Caco-2 (cell line): ENCODE data around the gene SLC2A4RG. TPM values are rescaled to one million over a fixed set of nuclear protein-coding genes. Genes with fewer than 3 reads are reported as not detected.

Experiments
- BruUV-seq: library from RNA; stranded (reverse); fragments of 400-500 nt; replicated peaks from 2 replicates; lab custom pipeline; 2021; lab: Mats Ljungman, UMichigan
- CTCF ChIA-PET: fragments of 300-600 bp; sonication (Branson Sonifier 250); formaldehyde crosslinking; loops from one replicate; lab custom pipeline; 2022; ENCODE audit warnings: antibody characterized with exemption; lab: Charles Lee
- POLR2A ChIA-PET: fragments of 300-600 bp; sonication (Branson Sonifier 250); formaldehyde crosslinking; loops from one replicate; lab custom pipeline; 2022; ENCODE audit warnings: antibody characterized with exemption; lab: Charles Lee
- DNase-seq, 2 experiments: peaks; one replicate each; pipeline versions ENCODE4 v3.0.0 to v3.0.0-alpha.2; 2020 to 2022
- H3K27me3 ChIP-seq: replicated peaks from 2 replicates; pipeline ENCODE4 v1.6.0; 2011; ENCODE audit warnings: low read length; ENCODE audit not compliant: control insufficient read depth, insufficient read depth
- H3K36me3 ChIP-seq: 2 replicates; pipeline ENCODE4 v1.5.1; 2011; ENCODE audit warnings: low read length; ENCODE audit not compliant: control insufficient read depth, insufficient read depth
- H3K4me1 ChIP-seq: fragments of 250-450 bp; sonication (Bioruptor Pico); 2 replicates; pipeline ENCODE4 v1.5.1; 2020; ENCODE audit warnings: mild to moderate bottlenecking
- H3K4me3 ChIP-seq: 2 replicates; pipeline ENCODE4 v1.5.1; 2011; ENCODE audit warnings: low read depth, mild to moderate bottlenecking, control low read depth, low read length
- H3K9me3 ChIP-seq: fragments of 250-450 bp; sonication (Bioruptor Pico); 2 replicates; pipeline ENCODE4 v1.5.1; 2020; ENCODE audit warnings: mild to moderate bottlenecking, moderate library complexity
- H3K27ac Mint-ChIP-seq: one replicate; pipeline ENCODE4 v1.8.0; 2022; ENCODE audit warnings: mixed read lengths; ENCODE audit not compliant: unreplicated experiment
- H3K27me3 Mint-ChIP-seq: one replicate; pipeline ENCODE4 v1.8.0; 2022; ENCODE audit warnings: mixed read lengths; ENCODE audit not compliant: insufficient read depth, unreplicated experiment
- H3K36me3 Mint-ChIP-seq: one replicate; pipeline ENCODE4 v1.8.0; 2022; ENCODE audit warnings: mild to moderate bottlenecking, mixed read lengths; ENCODE audit not compliant: insufficient read depth, unreplicated experiment
- H3K4me1 Mint-ChIP-seq: one replicate; pipeline ENCODE4 v1.8.0; 2022; ENCODE audit warnings: low read depth, mixed read lengths; ENCODE audit not compliant: unreplicated experiment
- H3K4me3 Mint-ChIP-seq: one replicate; pipeline ENCODE4 v1.8.0; 2022; ENCODE audit warnings: mild to moderate bottlenecking, moderate library complexity, mixed read lengths; ENCODE audit not compliant: unreplicated experiment
- H3K9me3 Mint-ChIP-seq: one replicate; pipeline ENCODE4 v1.8.0; 2022; ENCODE audit warnings: mixed read lengths; ENCODE audit not compliant: unreplicated experiment
- CTCF ChIP-seq, 2 experiments: fragments of 200-600 bp in 1 of 2; IDR thresholded peaks; 1 replicate in 1 of 2; 2 replicates in 1 of 2; pipeline versions ENCODE4 v1.5.1 to v1.8.0; 2011 to 2022; ENCODE audit warnings: antibody characterized with exemption in 1 of 2, control low read depth in 1 of 2, inconsistent platforms in 1 of 2, low read depth in 1 of 2, low read length in 1 of 2, mild to moderate bottlenecking in 1 of 2, moderate library complexity in 1 of 2; ENCODE audit not compliant: insufficient read depth in 1 of 2, severe bottlenecking in 1 of 2, unreplicated experiment in 1 of 2
- intact Hi-C: fragments of 100-400 bp; cut with micrococcal nuclease; formaldehyde crosslinking; loops from one replicate; pipeline ENCODE4 v1.10.0; 2022; ENCODE audit not compliant: unreplicated experiment
- total RNA-seq: library from RNA; stranded (reverse); gene quantifications from 2 replicates; pipeline ENCODE4 v1.2.3, GENCODE V29; 2022

SLC2A4RG gene
- total RNA-seq, 1 experiment from 2014 or later = 234 TPM

- Histone ChIP-seq H3K4me1 (no peaks in the 10 kb centered on the region), H3K4me3 (no peak overlapping the region), H3K27me3 (no peaks in the 10 kb centered on the region), H3K9me3 (no peaks in the 10 kb centered on the region), H3K36me3 (no peaks in the 10 kb centered on the region)
- POLR2A ChIA-PET = no interaction called here
- H3K4me1 Mint-ChIP-seq = no peaks in the 10 kb centered on the region
- no peak overlapping the region for H3K4me3 Mint-ChIP-seq
- intact Hi-C loops = loop anchor here (10.0 kb wide), 1 partner anchor 185 kb away; the partner anchor contains the start of gene SAMD10
- CTCF ChIA-PET = interaction anchor here (0.6 kb wide), 1 partner anchor 8 kb away, joined by 4 read pairs; no protein-coding TSS in a partner anchor
- H3K27me3 Mint-ChIP-seq = no peaks in the 10 kb centered on the region
- H3K36me3 Mint-ChIP-seq = no peaks in the 10 kb centered on the region
- no peak overlapping the region for H3K27ac Mint-ChIP-seq
- TF ChIP-seq CTCF (IDR thresholded peaks at IDR 0.05; ENCODE audit: insufficient read depth in 1 of 2, low read depth in 1 of 2, low read length in 1 of 2, severe bottlenecking in 1 of 2, unreplicated experiment in 1 of 2) = no peak
- H3K9me3 Mint-ChIP-seq = no peaks in the 10 kb centered on the region
- no TSS peak for BruUV-seq
- no peak for DNase-seq
These were observed 50.4 kb downstream of the SLC2A4RG start for GRCh38 chr20:63789836-63790571.

- Mint-ChIP-seq H3K36me3 (no peaks in the 10 kb centered on the region), H3K9me3 (peaks cover 3% of the 10 kb centered on the region), H3K4me3 (no peak overlapping the region), H3K4me1 (no peaks in the 10 kb centered on the region), H3K27ac (no peak overlapping the region), H3K27me3 (no peaks in the 10 kb centered on the region)
- H3K4me1 ChIP-seq = no peaks in the 10 kb centered on the region
- no peaks in the 10 kb centered on the region for H3K36me3 ChIP-seq
- ChIA-PET POLR2A (no interaction called here), CTCF (interaction anchor here (0.6 kb wide), 1 partner anchor 8 kb away, joined by 4 read pairs; no protein-coding TSS in a partner anchor)
- intact Hi-C loops = no loop called here
- TF ChIP-seq CTCF (IDR thresholded peaks at IDR 0.05; ENCODE audit: insufficient read depth in 1 of 2, low read depth in 1 of 2, low read length in 1 of 2, severe bottlenecking in 1 of 2, unreplicated experiment in 1 of 2) = no peak
- H3K27me3 ChIP-seq = no peaks in the 10 kb centered on the region
- no peak for DNase-seq
- no peak overlapping the region for H3K4me3 ChIP-seq
- H3K9me3 ChIP-seq = no peaks in the 10 kb centered on the region
- no TSS peak for BruUV-seq
These were observed 51.1 kb downstream of the SLC2A4RG start for GRCh38 chr20:63790572-63791168.

GRCh38 chr20:63791497-63792156, 52.1 kb downstream of the SLC2A4RG start:
- peak overlapping the region; percentile 15 for H3K27ac Mint-ChIP-seq
- POLR2A ChIA-PET = no interaction called here

More at GRCh38 chr20:63791497-63792156, 52.1 kb downstream of the SLC2A4RG start:
- Mint-ChIP-seq H3K9me3 (peaks cover 10% of the 10 kb centered on the region), H3K4me3 (no peak overlapping the region), H3K36me3 (no peaks in the 10 kb centered on the region), H3K4me1 (no peaks in the 10 kb centered on the region), H3K27me3 (no peaks in the 10 kb centered on the region)
- no peak for DNase-seq
- TF ChIP-seq CTCF (IDR thresholded peaks at IDR 0.05; ENCODE audit: insufficient read depth in 1 of 2, low read depth in 1 of 2, low read length in 1 of 2, severe bottlenecking in 1 of 2, unreplicated experiment in 1 of 2) = no peak
- no peaks in the 10 kb centered on the region for H3K4me1 ChIP-seq
- no peaks in the 10 kb centered on the region for H3K36me3 ChIP-seq
- CTCF ChIA-PET = interaction anchor here (0.6 to 0.7 kb wide), 4 partner anchors 50 to 546 kb away, joined by 3 to 6 read pairs (median 4); no protein-coding TSS in a partner anchor
- no peaks in the 10 kb centered on the region for H3K27me3 ChIP-seq
- no peak overlapping the region for H3K4me3 ChIP-seq
- H3K9me3 ChIP-seq = 0 out of 2 replicates have a peak, but pooled peaks cover 3% of the 10 kb centered on the region
- intact Hi-C loops = no loop called here
- BruUV-seq = no TSS peak
